Measurements from ENCODE around the gene IL13.
"Not testable (repeated sequence)": the region's sequence is repeated elsewhere in the genome, so short reads cannot be mapped to it uniquely, and the experiment has no call there.

IL13 gene

DNA sequence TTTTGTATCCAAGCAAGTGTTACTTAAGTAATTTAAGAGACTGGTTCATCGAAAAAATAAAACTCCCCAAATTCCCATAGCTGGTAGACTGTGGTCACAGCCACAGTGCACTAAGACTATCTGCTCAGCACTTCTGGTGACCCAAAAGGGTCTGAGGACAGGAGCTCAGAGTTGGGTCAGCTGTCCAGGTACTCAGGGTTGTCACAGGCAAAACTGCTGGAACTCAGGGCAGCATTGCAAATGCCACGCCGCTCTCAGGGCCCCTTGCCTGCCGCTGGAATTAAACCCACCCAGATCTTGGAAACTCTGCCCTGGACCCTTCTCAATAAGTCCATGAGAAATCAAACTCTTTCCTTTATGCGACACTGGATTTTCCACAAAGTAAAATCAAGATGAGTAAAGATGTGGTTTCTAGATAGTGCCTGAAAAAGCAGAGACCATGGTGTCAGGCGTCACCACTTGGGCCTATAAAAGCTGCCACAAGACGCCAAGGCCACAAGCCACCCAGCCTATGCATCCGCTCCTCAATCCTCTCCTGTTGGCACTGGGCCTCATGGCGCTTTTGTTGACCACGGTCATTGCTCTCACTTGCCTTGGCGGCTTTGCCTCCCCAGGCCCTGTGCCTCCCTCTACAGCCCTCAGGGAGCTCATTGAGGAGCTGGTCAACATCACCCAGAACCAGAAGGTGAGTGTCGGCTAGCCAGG lies at the start of gene IL13:
Gene IL13, plus strand, starts transcription at position 498 of the 705 bp plus-strand sequence. Its CDS starts 14 bp downstream, at position 512.
- no peak for DNase-seq (ENCODE audit: low read depth in 2 of 2, low spot score in 1 of 2)

DNA sequence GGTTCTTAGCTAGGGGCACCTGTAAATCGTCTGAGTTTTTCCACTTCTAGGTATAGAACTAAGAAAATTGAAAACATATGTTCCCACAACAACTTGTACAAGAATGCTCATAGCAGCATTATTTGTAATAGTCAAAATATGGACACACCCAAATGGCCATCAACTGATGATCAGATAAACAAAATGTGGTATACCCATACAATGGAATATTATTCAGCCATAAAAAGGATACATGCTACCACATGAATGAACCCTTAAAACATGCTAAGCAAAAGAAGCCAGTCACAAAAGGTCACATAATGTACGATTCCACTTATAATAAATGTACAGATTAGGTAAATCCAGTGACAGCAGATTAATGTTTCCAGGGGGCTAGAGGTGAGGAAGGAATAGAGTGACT lies 46.0 kb upstream of the IL13 start:
- DNase-seq (ENCODE audit: low read depth in 2 of 2, low spot score in 1 of 2) = no peak

- no peak for DNase-seq (ENCODE audit: low read depth in 2 of 2, low spot score in 1 of 2)
Observed at GRCh38 chr5:132612846-132613245, 45.1 kb upstream of the IL13 start.

DNA sequence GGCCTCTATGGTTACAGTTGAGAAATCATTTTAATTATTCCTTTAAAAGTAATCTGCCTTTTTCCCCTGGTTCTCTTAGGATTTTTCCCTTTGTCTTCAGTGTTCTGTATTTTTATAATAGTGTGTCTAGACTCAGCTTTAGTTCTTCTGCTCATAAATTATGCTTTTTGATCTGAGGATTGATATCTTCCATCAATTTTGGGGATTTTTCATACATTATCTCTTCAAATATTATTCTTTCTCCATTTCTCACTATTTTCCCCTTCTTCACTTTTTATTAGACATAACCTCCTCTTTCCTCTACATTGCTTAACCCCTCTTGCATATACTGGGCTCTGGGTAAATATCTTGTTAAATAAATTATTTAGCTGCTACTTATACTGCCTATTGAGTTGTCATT lies 36.3 kb upstream of the IL13 start:
- DNase-seq (ENCODE audit: low read depth in 2 of 2, low spot score in 1 of 2) = no peak

- DNase-seq (ENCODE audit: low read depth in 2 of 2, low spot score in 1 of 2) = no peak
Observed at GRCh38 chr5:132622608-132623007, 35.4 kb upstream of the IL13 start.

- no peak for DNase-seq (ENCODE audit: low read depth in 2 of 2, low spot score in 1 of 2)
Observed at GRCh38 chr5:132627470-132627869, 30.5 kb upstream of the IL13 start.

DNA sequence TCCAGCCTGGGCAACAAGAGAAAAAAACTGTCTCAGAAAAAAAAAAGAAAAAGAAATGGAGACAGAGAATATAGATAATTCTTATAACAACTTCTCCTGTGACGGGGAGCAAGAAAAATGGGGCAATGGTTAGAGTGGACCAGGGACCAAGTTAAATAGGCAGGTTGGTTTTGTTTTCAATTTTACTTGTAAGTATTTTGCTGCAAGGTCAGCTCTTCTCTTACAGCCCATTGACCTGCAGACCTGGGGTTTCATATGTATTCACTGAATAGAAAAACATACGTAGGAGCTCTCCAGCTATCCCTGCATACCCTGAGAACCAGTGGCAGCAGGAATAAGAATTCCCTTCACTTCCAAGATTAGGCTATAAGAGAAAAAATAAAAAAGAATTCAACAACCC lies 29.2 kb upstream of the IL13 start:
- DNase-seq (ENCODE audit: low read depth in 2 of 2, low spot score in 1 of 2) = no peak

DNA sequence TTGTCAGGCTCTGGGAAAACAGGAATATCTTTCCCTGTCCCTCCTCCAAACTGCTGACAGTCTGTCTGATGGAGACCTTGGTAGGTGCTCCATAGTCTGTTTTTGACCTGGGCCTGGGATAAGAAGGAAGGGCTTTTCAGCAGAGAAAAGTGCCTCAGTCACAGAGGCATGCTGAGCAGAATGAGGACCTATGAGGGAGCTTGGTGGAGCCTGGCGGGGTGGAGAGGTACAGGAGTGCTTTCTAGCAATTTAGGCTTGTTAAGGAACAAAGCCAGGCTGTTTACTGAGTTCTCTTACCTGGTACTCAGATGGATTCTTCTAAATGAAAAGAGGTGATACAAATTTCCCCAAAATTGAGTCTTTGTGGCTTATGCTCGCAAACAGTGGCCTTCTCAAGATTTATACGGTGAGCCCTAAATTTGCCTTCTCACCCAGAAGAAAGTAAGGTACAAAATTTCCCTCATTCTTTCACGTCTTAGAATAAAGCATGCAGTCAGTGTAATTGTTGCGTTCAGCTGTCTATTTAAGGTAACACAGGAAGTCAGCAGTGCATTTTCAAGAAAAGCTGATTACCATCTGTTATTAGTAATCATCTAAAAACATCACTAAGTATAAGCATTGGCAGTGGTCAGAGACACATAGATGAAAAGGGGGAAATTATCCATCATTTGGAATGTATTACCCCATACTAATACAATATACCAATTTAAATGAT lies 28.6 kb upstream of the IL13 start:
- DNase-seq (ENCODE audit: low read depth in 2 of 2, low spot score in 1 of 2) = no peak

DNA sequence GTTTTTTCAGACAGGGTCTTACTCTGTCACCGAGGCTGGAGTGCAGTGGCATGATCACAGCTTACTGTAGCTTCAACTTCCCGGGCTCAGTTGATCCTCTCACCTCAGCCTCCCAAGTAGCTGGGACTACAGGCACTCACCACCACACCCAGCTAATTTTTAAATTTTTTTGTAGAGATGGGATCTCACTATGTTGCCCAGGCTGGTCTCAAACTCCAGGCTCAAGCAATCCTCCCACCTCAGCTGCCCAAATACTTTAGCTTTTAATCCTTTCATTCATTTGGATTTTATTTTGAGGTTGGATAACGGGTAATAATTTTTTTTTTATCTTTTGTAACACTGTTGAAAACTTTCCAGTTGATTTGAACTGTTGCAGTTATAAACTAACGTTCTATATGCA lies 24.4 kb upstream of the IL13 start:
- DNase-seq (ENCODE audit: low read depth in 2 of 2, low spot score in 1 of 2) = not testable (repeated sequence)

GRCh38 chr5:132635873-132636272 lies 22.1 kb upstream of the IL13 start:
- DNase-seq (ENCODE audit: low read depth in 2 of 2, low spot score in 1 of 2) = no peak

DNA sequence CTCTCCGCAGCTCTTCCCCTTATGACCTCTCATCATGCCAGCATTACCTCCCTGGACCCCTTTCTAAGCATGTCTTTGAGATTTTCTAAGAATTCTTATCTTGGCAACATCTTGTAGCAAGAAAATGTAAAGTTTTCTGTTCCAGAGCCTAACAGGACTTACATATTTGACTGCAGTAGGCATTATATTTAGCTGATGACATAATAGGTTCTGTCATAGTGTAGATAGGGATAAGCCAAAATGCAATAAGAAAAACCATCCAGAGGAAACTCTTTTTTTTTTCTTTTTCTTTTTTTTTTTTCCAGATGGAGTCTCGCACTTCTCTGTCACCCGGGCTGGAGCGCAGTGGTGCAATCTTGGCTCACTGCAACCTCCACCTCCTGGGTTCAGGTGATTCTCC lies 20.7 kb upstream of the IL13 start:
- DNase-seq (ENCODE audit: low read depth in 2 of 2, low spot score in 1 of 2) = no peak

DNA sequence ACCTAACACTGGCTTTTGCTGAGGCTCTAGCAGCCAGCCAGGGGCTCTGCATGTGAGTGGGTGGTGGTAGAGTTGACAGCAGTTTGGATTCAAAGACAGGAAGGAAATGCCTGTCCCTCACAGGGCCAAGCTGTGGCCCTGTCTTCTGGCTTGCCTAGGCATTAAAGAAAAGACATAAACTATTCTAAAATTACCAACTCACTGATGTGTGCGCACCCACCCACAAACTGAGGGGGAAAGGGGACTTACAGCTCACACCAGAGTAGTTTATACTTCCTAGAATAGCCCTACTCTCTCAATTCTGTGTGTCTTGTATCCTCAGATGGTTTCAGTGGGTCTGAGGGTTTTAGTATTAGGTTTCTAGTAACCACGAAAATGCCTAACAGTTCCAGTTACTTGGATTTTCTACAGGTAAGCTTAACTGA lies 18.3 kb upstream of the IL13 start:
- DNase-seq (ENCODE audit: low read depth in 2 of 2, low spot score in 1 of 2) = no peak

GRCh38 chr5:132640613-132641012 lies 17.4 kb upstream of the IL13 start:
- no peak for DNase-seq (ENCODE audit: low read depth in 2 of 2, low spot score in 1 of 2)

DNA sequence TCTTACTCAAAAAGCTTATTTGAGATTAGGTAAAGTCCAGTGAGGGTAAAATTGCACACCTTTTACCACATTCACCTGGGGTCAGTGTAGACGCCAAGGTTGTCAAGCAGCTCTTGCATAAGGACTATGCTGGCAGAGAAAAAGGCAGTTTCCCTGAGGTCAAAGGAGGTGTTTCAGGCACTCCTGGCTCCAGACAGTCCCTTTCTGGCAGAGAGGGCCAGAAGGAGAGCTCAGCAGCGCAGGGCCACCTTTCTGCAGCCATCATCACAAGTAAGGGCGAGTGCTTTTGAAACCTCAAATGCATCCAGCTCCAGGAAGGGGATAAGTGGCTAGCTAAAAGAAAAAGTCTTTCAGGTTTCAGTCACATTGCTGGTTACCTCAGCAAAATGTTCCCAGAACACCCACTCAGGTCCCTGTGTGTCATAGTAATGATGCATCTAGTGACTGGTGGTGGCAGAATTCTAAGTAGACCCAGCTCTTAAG lies 16.7 kb upstream of the IL13 start:
- no peak for DNase-seq (ENCODE audit: low read depth in 2 of 2, low spot score in 1 of 2)

DNA sequence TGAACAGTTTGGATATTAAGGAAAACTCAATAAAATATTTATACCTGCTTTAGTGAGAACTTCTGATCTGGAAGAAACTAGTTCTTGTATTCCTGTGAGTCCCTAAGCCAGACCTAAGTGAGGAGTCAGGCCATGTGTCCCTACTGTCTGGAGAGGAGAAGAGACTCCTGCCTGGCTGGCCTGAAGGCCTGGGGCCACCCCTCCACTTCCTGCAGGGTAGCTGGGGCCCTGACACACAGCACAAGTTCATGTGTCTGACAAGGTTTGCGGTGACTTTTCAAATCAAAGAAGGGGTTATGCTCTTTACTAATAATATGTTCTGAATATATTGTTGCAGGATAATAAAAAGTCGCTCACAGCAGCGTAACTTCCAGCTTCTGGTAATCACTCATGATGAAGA lies 16.1 kb upstream of the IL13 start:
- DNase-seq (ENCODE audit: low read depth in 2 of 2, low spot score in 1 of 2) = no peak

- DNase-seq (ENCODE audit: low read depth in 2 of 2, low spot score in 1 of 2) = no peak
Observed at GRCh38 chr5:132644177-132644576, 13.8 kb upstream of the IL13 start.

DNA sequence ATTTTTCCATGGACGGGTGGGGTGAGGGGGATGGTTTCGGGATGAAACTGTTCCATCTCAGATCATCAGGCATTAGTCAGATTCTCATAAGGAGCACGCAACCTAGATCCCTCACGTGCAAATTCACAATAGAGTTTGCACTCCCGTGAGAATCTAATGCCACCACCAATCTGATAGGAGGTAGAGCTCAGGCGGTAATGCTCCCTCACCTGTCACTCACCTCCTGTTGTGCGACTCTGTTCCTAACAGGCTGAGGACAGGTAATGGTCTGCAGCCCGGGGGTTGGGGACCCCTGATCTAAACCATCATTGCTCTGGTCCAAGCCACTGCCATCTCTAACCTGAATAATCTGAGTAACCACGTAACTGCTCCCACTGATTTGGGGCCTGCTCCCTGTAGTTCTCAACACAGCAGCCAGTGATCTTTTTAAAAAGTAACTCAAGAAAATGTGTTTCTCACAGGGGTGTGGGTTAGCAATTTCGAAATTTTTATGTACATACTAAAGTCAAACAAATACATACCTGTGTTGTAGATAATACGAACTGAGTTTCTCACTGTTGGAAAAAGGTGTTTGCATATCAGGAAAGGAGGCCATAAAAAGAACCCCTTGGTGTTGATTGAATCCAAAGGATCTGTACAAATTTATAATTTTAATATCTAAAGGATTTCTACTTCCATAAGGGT lies 11.2 kb upstream of the IL13 start:
- no peak for DNase-seq (ENCODE audit: low read depth in 2 of 2, low spot score in 1 of 2)

DNA sequence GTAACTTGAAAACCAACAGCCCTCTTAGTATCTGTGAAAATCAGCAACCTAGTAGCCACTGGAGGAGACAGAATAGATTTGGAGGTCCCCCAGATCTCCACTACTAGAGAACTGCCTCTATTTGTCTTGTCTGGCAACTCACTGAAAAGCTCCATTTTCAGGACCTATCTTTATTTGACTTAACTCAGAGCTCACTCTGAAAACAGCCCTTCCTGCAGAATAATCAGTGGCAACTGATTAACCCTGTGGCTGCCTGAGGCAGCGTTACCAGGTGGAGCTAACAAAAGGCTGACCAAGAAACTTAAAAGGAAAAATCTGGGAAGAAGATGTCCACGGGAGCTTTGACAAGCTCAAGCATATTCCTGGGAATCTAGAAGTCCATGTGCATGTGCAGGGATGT lies 10.5 kb upstream of the IL13 start:
- no peak for DNase-seq (ENCODE audit: low read depth in 2 of 2, low spot score in 1 of 2)

DNA sequence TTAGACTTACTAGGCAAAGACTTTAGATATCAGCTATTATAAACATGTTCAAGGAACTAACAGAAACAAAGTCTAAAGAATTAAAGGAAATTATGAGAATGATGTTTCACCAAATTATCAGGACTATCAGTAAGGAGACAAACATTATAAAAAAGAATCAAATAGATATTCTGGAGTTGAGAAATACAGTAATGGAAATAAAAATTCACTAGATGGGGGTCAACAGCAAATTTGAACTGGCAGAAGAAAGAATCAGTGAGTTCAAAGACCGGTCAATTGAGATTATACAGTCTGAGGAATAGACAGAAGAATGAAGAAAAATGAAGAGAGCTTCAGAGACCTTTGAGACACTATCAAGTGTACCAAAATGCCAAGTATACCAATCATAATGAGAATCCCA lies 9.6 kb upstream of the IL13 start:
- DNase-seq (ENCODE audit: low read depth in 2 of 2, low spot score in 1 of 2) = no peak

DNA sequence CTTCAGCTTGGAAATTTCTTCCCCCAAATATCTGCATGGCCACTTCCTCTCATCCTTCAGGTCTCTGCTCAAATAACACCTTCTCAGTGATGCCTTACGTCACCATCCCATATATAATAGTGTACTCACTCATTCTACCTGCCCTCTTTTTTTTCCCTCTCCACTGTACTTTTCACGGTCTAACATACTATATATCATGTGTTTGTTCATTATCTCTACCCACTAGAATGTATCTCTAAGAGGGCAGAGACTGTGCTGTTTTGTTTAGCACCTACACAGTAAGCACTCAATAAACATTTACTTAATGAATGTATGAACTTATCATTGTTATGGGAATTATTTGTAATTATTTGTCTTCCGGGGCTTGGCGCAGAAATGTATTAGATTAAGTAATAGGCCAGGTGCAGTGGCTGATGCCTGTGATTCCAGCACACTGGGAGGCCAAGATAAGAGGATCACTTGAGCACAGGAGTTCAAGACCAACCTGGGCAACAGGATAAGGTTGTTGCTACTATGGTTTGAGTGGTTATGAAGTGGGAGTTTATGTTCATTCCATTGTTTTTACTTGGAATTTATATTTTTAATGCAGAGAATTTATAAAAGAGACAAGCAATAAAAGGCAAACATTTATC lies 6.0 kb upstream of the IL13 start:
- DNase-seq (ENCODE audit: low read depth in 2 of 2, low spot score in 1 of 2) = no peak

DNA sequence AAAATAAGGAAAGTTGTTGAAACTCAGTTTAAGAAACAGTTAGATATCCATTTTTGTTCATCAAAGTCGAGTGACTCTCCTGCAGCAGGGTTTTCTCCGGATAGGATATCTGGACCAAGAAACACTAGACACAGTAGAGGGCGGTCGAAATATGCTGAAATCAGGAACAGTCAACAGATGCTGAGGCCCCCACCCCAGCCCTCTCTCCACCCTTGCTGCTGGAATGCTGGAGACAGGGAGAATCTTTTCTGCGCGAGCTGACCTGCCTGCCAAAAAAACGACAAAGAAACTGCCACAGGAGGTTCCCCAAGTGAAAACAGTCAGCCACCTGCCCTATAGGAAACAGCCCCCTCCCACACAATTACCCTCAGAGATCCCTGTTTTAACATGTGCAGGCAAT lies 4.3 kb upstream of the IL13 start:
- no peak for DNase-seq (ENCODE audit: low read depth in 2 of 2, low spot score in 1 of 2)

Data from stimulated activated CD8-positive, alpha-beta memory T cell treated with anti-CD3 and anti-CD28 coated beads, Interleukin-4, amount 100 ng/mL, for 1 hour (primary cell).